Left forelimb (tissue), 1 donor: ENCODE results near the gene RNASE13.
"Not testable (repeated sequence)": the region's sequence is repeated elsewhere in the genome, so short reads cannot be mapped to it uniquely, and the experiment has no call there.

ENCODE experiments used
- DNase-seq: peaks from one replicate; pipeline ENCODE4 v3.0.0-alpha.2; 2018; ENCODE audit warnings: low spot score

The RNASE13 gene

DNA sequence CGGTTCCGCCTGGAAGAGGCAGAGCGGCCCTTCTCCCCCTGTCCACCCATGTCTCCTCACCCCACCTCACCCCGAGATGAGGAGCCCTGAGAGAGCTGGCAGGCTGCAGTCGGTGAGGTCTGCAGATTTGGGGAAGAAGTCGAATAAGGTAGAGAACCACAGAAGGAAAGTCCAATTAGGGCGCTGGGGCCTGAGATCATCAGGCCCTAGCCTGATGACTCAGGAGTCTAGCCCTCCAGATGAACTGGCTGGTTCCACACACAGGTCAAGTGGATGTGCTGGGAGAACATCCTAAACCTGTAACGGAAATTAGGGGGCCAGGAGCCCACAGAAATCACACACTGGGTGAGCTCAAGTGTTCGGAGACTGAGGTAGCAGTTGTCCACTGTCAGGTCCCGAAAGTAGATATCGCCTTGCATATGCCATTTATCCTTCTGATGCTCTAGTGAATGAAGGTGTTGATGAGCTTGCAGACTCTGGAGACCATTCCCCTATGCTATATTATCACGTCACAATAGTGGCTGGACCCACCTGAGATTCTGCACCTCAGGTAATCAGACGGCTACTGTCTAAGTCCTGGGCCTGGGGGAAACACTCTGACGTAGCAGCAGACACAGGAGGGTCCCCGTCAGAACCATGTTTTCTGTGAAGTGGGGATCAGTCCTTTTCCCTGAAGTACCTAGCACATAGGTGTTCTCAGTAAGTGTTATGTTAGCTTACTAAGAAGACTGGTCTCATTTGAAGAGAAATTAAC is 45.7 kb downstream of the RNASE13 start:
- no peak for DNase-seq

- DNase-seq: no peak
Observed at GRCh38 chr14:20986811-20987210, 47.8 kb downstream of the RNASE13 start.

DNA sequence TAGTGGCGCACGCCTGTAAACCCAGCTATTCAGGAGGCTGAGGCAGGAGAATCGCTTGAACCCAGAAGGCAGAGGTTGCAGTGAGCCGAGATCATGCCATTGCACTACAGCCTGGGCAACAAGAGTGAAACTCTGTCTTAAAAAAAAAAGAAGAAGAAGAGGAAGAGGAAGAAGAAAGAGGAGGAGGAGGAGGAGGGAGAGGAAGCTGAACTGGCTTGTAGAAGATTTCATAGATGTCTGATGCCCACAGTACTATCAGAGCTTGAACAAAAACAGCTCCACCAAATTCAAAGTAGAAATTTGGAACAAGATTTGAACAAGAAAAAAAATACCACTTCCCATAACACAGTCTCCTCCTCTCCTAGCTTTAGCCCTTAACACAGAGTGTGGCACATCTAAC is 49.0 kb downstream of the RNASE13 start:
- not testable (repeated sequence) for DNase-seq
